GM18519 (cell line): Measurements from ENCODE around the gene KRTAP10-8.
"Not testable (repeated sequence)": the region's sequence is repeated elsewhere in the genome, so short reads cannot be mapped to it uniquely, and the experiment has no call there.

ENCODE experiments used
- ATAC-seq: cut with Tn5 transposase; IDR thresholded peaks from one replicate; pipeline ENCODE4 v1.9.1; 2021; ENCODE audit warnings: mild to moderate bottlenecking, moderate library complexity; ENCODE audit not compliant: unreplicated experiment, low FRiP score

KRTAP10-8 gene

DNA sequence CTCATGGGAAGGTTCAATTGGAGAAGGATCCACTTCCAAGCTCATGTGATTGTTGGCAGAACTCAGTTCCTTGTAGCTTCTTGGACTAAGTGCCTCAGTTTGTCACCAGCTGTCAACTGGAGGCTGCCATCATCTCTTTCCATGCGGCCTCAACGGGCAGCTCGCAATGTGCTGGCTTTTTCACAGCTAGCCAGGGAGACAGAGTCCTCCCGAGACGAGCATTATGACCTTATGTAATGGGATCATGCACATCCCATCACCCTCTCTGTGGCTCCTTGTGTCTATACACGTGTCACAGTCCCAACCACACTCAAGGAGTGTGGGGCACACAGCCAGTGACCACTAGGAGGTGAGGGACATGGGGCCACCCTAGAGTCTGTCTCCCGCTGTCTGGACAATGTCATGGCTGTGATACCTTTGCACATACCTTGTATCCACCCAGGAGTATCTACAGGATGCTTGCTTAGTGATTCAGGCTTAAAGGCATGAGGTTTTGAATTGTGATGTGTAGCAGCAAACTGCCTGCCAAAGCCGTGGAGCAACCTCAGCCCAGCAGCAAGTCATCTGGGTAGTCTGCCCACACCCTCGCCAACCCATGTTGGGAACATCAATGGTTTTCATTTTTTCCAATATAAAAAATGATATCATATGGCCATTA is 15.7 kb upstream of the KRTAP10-8 start:
- no peak for ATAC-seq

DNA sequence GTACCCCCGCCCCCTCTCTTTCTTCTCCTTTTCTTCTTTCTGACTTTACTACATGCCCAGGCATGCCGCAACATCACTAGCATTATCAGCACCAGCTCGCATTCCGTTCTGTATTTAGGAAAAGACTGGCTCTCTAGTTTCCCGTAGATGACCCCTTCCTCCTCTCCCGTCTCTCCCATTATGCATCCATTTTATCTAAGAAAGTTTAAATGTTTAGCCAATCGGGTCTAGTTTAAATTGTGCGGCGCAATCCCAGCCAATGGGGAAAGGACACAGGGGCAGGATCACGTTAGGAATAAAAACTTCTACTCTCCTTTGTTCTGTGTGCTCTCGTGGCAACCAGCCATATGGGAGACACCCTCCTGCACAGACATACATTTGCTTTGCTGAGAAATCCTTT is 13.8 kb upstream of the KRTAP10-8 start:
- no peak for ATAC-seq

DNA sequence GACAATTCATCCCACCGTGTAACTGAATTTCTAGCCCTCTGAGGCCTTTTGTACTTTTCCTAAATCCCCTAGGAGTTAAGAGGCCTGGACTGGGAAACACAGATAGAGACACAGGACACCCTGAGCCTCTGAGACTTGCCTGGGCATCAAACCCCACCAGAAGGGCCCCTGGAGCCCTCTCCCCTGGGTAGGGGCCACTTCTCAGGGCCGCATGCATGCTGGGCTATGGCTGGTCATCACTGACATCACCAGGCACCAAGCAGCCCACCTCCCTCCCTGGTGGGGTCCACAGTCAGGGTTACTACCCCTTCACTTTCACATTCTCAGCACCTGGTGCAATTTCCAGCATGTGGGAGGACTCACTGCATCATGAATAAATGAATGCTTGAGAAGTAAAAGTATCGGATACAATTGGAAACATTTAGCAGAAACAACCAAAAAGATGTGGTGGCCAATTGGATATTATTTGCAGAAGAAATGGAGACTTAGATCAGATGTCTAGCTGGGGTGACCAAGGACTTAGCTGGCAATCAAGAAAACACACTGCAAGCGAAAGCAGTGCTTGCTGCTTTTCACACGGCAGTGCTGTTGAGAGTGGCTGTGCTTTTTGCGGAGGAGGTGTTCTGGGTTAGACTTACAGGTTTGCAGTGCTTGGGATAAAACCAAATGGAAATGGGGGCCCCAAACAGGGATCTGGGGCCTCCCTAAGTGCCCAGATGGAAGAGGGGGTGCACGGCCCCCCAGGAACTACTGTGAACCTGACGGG is 12.4 kb upstream of the KRTAP10-8 start:
- ATAC-seq, result no peak

DNA sequence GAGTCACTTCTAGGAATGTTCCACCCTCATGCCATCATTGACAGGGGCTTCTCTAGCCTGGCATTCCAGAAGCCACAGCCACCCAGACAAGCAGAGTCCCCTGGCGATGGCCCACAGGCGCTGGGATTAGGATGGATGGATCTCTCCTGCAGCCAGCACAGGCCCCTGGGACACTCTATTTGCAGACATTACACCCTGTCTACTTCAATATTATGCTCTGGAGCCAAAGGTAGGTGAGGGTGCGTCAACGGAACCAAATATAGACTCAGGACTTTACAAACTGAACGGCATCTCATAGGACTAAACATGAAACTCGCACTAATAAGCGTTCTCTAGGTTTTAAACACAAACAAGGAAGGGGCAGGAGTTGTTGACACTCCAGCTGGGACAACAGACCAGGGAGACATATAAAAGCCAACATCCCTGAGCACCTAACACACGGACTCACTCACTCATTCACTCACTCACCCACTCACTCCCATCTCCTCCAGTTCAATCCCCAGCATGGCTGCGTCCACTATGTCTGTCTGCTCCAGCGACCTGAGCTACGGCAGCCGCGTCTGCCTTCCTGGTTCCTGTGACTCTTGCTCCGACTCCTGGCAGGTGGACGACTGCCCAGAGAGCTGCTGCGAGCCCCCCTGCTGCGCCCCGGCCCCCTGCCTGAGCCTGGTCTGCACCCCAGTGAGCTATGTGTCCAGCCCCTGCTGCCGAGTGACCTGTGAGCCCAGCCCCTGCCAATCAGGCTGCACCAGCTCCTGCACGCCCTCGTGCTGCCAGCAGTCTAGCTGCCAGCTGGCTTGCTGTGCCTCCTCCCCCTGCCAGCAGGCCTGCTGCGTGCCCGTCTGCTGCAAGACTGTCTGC is 11.5 kb upstream of the KRTAP10-8 start, which contains the start of gene KRTAP10-7:
KRTAP10-7 (plus strand) TSS at position 480 of the 861 bp plus-strand sequence; CDS start at position 505, 25 bp downstream.
- ATAC-seq, result not testable (repeated sequence)

DNA sequence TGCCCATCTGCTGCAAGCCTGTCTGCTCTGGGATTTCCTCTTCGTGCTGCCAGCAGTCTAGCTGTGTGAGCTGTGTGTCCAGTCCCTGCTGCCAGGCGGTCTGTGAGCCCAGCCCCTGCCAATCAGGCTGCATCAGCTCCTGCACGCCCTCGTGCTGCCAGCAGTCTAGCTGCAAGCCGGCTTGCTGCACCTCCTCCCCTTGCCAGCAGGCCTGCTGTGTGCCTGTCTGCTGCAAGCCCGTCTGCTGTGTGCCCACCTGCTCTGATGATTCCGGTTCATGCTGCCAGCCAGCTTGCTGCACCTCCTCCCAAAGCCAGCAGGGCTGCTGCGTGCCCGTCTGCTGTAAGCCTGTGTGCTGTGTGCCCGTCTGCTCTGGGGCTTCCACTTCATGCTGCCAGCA is 10.8 kb upstream of the KRTAP10-8 start:
- not testable (repeated sequence) for ATAC-seq

DNA sequence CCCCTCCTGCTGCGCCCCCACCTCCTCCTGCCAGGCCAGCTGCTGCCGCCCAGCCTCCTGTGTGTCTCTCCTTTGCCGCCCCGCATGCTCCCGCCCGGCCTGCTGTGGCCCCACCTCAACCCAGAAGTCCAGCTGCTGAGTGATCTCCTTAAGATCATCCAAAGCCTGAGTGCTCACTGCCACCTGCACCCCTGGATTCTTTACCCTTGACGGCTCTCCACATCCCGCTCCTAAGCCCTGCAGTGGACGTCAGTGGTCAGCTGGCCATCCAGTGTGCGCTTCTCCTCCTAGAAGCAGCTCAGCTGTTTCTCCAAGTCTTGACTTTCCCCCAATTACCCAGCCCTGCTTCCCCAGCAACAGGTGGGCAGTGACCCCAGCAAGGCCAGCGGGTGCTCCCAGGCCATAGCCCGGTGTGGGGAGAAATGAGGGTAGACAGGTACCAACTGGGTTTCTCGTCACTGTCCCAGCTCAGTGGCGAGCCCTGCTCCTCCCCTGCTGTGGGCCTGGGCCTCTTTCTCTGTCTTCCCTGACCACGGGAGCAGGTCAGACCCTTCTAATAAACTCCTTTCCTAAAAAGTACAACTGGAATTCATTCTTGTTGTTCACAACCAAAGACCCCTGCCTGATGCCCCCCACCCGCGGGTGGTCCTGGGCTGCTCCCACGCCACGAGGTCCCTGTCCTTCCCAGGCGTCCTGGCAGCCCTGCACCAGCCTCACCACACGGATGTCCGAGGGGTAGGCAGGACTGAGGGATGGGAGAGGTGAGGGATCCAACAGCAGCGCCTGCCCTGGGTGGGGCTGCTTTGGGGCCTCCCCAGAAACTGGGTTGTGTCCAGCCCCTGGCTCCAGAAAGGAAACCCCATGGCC is 10.1 kb upstream of the KRTAP10-8 start:
- no peak for ATAC-seq

DNA sequence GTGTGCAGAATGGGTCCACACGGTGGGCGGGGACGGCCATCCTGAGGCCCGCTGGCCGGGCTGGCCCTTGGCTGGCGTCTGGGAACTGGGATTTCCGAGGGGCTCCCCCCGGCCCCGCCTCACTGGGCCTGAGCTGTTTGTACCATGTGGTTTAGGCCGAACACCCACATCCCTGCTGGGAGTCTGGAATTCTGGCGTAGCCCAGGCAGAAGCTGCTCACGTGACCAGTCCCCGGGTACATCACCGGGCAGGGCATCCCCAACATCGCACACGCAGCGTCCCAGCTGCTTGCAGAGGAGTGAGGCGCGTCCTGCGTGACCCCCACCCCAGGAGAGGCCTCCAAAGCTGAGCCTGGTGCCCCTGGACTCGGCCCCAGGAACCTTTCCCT is 9.4 kb upstream of the KRTAP10-8 start:
- no peak for ATAC-seq

DNA sequence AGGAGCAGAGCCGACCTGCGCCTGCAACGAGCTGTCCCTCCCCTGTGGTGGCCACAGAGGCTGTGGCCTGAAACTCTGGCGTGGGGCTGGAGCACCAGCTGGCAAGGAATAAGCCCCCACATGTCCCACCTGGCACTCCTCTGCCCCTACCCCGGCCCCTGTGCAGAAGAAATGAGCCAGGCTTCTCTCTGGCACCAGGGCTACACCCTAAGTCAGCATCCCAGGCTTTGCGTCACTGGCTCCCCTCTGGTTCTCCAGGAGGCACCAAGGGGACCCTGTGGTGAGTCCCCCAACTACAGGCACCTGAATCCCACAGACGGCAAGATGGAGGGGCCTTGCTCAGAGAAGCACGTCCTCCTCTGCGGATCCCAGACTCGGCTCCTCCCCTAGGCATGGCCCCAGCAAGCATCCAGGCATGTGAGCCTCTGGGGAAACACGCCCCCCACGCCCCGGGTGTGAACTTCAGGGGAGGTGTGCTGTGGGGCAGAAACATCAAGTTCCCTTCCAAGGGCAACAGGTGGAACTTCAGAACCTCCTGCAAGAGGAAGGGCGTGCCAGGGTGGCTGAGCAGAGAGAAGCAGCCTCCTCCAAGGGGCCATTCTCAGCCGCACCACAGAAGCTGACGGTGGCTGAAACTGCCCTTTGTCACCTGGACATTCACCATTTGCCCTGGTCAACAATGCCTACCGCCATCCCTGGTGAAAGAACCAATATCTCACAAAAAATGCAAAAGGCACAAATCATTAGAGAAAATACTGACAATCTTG is 8.6 kb upstream of the KRTAP10-8 start:
- ATAC-seq, result no peak

DNA sequence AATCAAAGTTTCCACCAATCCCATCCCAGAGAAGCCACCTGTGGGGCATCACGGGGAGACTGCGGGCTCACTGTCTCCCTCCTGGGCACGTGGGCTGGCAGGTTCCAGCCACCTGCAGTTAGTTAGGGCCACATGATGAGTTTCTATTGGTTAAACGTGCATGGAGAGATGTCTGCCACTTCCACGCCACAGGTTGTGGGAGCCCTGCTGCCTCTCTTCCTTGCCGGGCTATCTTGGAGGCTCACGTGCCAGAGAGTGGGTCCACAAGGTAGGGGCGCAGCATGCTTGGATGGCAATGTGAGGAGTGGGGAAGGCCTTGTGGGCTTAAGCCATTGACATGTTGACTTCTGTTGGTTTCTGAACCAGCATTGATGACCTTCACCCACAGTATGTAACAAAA is 8.0 kb upstream of the KRTAP10-8 start:
- ATAC-seq, result no peak

DNA sequence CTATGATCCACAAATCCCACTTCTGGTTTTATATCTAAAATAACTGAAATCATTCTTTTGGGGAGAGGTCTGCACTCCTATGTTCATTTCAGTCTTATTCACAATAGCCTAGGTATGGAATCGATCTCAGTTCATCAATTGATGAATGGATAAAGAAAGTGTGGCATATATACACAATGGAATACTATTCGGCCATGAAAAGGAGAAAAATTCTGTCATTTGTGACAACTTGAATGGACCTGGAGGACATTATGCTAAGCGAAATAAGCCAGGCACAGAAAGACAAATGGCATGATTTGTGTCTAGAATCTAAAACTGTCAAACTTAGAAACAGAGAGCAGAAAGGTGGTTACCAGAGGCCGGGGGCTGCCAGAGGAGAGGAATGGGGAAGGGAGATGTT is 5.4 kb upstream of the KRTAP10-8 start:
- no peak for ATAC-seq

DNA sequence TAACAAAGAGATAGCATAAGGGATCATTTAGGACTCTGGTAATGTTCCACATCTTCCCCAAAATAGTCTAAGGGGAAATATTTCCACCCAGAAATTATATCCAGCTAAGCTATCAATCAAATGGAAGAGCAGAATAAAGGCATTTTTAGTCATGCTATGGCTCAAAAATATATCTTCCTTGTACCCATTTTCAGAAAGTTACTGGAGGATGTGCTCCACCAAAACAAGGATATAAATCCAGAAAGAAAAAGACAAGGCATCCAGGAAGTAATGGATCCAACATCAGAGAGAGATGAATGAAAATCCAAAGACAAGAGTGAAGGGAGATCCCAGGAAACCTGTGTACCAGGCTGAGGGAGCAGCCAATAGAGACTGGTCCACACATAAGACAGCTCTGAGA is 2.7 kb upstream of the KRTAP10-8 start:
- no peak for ATAC-seq

DNA sequence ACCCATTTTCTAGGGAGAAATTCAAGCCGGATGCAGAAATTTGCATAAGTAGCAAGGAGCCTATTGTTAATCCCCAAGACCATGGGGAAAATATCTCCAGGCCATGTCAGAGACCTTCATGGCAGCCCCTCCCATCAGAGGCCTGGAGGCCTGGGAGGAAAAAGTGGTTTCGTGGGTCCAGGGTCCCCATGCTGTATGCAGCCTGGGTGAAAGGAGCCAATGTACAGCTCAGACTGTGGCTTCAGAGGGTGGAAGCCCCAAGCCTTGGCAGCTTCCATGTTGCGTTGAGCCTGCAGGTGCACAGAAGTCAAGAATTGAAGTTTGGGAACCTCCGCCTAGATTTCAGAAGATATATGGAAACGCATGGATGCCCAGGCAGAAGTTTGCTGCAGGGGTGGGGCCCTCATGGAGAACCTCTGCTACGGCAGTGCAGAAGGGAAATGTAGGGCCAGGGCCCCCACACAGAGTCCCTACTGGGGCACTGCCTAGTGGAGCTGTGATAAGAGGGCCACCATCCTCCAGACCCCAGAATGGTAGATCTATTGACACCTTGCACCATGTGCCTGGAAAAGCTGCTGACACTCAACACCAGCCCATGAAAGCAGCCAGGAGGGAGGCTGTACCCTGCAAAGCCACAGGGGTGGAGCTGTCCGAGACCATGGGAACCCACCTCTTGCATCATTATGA is 1.6 kb upstream of the KRTAP10-8 start:
- not testable (repeated sequence) for ATAC-seq

DNA sequence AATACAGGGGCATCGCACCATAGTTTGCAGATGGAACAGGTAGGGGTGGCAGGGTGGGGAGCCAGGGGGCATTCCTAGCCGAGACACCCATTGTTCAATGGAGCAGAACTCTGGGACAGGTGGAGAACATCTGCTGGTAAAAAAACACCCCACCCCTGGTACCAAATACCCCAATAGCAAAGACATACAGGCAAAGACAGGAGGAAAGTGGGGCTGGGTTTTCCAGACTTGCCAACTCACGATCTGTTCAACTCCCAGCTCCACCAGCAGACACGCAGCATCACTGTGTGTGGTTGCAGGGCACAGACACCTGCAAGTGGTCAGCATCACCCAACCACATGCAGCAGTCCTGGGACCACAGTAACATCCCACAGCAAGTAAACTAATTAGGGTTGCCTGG is 328 bp upstream of the KRTAP10-8 start:
- no peak for ATAC-seq

DNA sequence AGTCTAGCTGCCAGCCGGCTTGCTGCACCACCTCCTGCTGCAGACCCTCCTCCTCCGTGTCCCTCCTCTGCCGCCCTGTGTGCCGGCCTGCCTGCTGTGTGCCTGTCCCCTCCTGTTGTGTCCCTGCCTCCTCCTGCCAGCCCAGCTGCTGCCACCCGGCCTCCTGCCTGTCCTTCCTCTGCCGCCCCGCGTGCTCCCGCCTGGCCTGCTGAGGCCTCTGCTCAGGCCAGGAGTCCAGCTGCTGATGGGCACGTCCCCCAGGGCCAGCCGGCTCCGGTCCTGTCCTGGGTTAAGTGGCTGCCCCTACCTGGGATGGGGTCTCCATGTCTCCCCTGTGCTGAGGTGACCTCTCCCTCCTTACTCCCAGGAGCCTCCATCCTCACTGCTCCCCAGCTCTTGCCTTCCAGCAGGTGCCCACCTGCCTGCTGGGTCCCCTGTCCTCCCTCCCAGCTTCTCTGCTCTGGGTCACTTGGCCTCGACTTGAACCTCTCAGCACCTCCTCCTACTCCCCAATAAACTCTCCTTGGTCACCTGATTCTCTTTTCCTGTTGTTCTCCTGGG is 870 bp downstream of the KRTAP10-8 start:
- ATAC-seq, result no peak

DNA sequence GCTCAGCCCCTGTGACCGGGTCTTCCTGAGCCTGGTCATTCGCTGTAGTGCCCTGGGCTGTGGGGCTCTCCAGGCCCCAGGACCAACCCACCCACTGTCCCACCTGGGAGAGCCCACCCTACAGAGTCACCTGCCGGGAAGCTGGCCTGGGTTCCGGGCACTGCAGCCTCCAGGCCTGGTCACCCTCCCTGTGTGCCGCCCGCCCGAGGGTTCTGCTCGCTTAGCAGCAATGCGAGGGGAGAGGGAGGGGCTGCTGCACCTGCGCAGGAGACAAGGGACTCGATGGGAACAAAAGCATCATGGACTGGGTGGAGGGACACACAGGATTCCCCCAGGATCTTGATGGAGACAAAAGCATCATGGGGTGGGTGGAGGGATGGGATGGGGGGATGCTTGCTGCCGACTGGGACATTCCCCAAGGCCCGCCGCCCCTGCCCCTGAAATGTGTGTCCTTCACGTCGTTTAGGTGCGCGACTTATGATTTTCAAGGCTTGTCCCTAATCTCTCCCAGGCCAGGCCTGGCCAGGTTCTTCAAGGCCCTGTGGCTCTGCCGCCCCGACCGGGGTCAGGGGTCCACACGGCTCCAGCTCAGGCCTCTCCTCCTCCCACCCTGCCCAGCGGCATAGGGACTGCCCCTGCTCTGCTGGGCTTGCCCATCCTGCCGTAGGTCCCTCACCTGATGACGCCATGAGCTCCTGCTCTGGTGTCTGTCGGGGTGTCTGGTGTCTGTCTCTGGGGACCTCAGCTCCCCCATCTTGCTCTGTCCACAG is 1.7 kb downstream of the KRTAP10-8 start:
- ATAC-seq, result no peak

DNA sequence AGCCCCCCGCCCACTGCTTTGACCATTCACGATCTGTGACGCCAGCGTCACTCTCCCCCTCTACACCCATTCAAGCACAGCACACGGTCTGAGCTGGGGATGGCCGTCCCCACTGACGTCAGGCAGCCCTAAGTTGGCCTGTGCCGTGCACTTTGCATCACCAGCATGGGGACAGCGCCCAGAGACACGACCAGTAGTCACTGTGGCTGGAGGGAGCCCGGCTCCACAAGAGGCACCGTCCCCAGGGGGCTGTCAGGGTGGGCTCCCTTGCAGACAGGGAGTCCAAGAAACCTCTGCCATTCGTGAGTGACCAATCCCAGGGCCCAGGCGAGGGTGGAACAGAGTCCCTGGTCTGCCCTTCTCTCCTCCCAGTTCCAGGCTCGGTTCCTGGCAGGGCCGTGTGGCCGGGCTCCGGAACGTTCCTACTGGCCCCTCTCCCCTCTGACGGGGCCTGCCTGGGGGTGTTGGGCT is 2.3 kb downstream of the KRTAP10-8 start:
- no peak for ATAC-seq

DNA sequence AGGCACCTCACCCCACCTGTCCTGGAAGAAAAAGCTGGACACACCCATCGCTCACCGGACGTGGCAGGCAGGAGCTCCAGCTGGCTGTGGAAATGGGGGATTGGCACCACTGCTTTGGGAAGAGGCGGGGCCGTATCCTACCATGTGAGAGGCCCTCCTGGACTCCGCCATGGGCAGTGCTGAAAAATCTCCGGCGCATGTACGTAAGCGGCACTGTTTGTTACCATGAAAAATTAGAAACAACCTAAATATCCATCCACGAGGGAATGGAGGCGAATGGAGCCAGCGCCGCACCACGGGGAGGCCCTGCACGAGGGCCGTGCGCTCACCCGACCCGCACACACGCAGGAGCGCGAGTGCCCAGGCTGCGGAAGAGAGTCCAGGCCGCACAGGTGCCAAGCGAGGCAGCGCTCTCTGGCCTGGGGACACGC is 3.1 kb downstream of the KRTAP10-8 start:
- no peak for ATAC-seq

DNA sequence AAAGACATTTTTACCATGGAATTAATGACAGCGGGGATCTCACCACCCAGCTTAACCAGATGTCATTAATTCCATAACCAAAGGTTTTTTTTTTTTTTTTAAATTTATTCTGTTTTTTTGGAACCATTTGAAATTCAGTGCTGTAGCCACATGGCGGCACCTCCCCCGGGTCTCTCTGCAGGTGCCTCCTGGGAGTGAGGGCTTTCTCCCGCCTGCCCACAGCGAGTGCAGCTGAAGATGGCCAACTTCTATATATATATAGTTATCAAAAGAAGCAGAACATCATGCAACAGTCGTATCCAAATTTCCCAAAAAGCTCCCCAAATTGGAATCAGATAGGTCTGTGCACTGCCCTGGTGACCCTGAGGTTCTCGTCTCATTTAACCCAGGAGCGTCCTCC is 3.6 kb downstream of the KRTAP10-8 start:
- no peak for ATAC-seq
